Left ventricle myocardium inferior (tissue), 1 donor: ENCODE data around the gene PUDP. TPM values are rescaled to one million over a fixed set of nuclear protein-coding genes. Genes with fewer than 3 reads are reported as not detected.
A peak's percentile ranks its signal among the peaks of the same experiment; 100 is the strongest.

Experiments used
- DNase-seq: peaks from one replicate; pipeline ENCODE4 v3.0.0-alpha.2; 2020
- H3K27ac ChIP-seq: fragments of 200-600 bp; replicated peaks from 2 replicates; pipeline ENCODE4 v1.8.0; 2021
- H3K27me3 ChIP-seq: fragments of 200-600 bp; 2 replicates; pipeline ENCODE4 v1.8.0; 2021; ENCODE audit warnings: low read depth
- H3K36me3 ChIP-seq: fragments of 200-600 bp; 2 replicates; pipeline ENCODE4 v1.8.0; 2021
- H3K4me1 ChIP-seq: fragments of 200-600 bp; 2 replicates; pipeline ENCODE4 v1.8.0; 2021
- H3K4me3 ChIP-seq: fragments of 200-600 bp; 2 replicates; pipeline ENCODE4 v1.8.0; 2021; ENCODE audit warnings: mild to moderate bottlenecking, moderate library complexity
- H3K9me3 ChIP-seq: fragments of 200-600 bp; replicated peaks from 2 replicates; pipeline ENCODE4 v1.8.0; 2021
- CTCF ChIP-seq: fragments of 200-600 bp; IDR thresholded peaks from 2 replicates; pipeline ENCODE4 v1.8.0; 2021; ENCODE audit warnings: antibody characterized with exemption, mild to moderate bottlenecking, borderline replicate concordance
- intact Hi-C: fragments of 100-400 bp; cut with micrococcal nuclease; formaldehyde crosslinking; loops from one replicate; pipeline ENCODE4 v1.11.0; 2022
- total RNA-seq: library from RNA; stranded (reverse); fragmentation: NEBNext Ultra II Directional; extraction: Animal tissue kit (Norgen Biotek cat#: 25700); gene quantifications from one replicate; pipeline ENCODE4 v1.2.1, GENCODE V29; 2021
- donor health status: DM: no; HTN: yes; CAD: no; lungs with severe emphysema.

Gene PUDP
- total RNA-seq, 1 donor from 2014 or later = 27.1 TPM

- no peak for TF ChIP-seq CTCF
- Histone ChIP-seq H3K27ac (no peak overlapping the region), H3K36me3 (no peaks in the 10 kb centered on the region), H3K4me3 (no peak overlapping the region), H3K9me3 (no peaks in the 10 kb centered on the region), H3K27me3 (no peaks in the 10 kb centered on the region), H3K4me1 (peaks cover 23% of the 10 kb centered on the region)
- no peak for DNase-seq
- intact Hi-C loops = no loop called here
These were observed 31.9 kb downstream of the PUDP start for GRCh38 chrX:7116081-7116480.

GRCh38 chrX:7115557-7115956, 32.4 kb downstream of the PUDP start:
- Histone ChIP-seq H3K4me1 (peaks cover 17% of the 10 kb centered on the region), H3K36me3 (no peaks in the 10 kb centered on the region), H3K9me3 (no peaks in the 10 kb centered on the region), H3K4me3 (no peak overlapping the region), H3K27ac (no peak overlapping the region), H3K27me3 (no peaks in the 10 kb centered on the region)
- intact Hi-C loops = no loop called here
- TF ChIP-seq CTCF = no peak
- DNase-seq = peak; percentile 41

GRCh38 chrX:7112071-7112470, 35.9 kb downstream of the PUDP start:
- Histone ChIP-seq H3K27me3 (no peaks in the 10 kb centered on the region), H3K4me1 (peaks cover 21% of the 10 kb centered on the region), H3K4me3 (no peak overlapping the region), H3K36me3 (no peaks in the 10 kb centered on the region), H3K27ac (no peak overlapping the region), H3K9me3 (no peaks in the 10 kb centered on the region)
- TF ChIP-seq CTCF = no peak
- intact Hi-C loops = no loop called here
- no peak for DNase-seq

- Histone ChIP-seq H3K4me3 (no peak overlapping the region), H3K4me1 (peaks cover 21% of the 10 kb centered on the region), H3K36me3 (no peaks in the 10 kb centered on the region), H3K27me3 (no peaks in the 10 kb centered on the region), H3K27ac (no peak overlapping the region), H3K9me3 (no peaks in the 10 kb centered on the region)
- intact Hi-C loops = no loop called here
- no peak for DNase-seq
- no peak for TF ChIP-seq CTCF
These were observed 36.4 kb downstream of the PUDP start for GRCh38 chrX:7111518-7111917.

GRCh38 chrX:7110821-7111276, 37.1 kb downstream of the PUDP start:
- H3K4me3 ChIP-seq = no peak overlapping the region
- peaks cover 16% of the 10 kb centered on the region for H3K4me1 ChIP-seq
- no peak for TF ChIP-seq CTCF
- no peaks in the 10 kb centered on the region for H3K27me3 ChIP-seq
- intact Hi-C loops = no loop called here
- no peaks in the 10 kb centered on the region for H3K36me3 ChIP-seq
- H3K27ac ChIP-seq = no peak overlapping the region
- H3K9me3 ChIP-seq = no peaks in the 10 kb centered on the region
- no peak for DNase-seq
